Memory B cell (primary cell): ENCODE results near the gene CLDN5.

Experiments used
- ATAC-seq: fragments of 150-1000 bp; cut with Tn5 transposase; 2 replicates; pipeline ENCODE4 v1.10.0; 2021; ENCODE audit warnings: low read depth, mild to moderate bottlenecking, moderate library complexity
- DNase-seq, 2 donors: peaks; one replicate each; pipeline ENCODE4 v3.0.0; 2022; ENCODE audit warnings: low spot score in 2 of 2
- H3K27ac Mint-ChIP-seq: one replicate; pipeline ENCODE4 v1.8.0; 2022; ENCODE audit warnings: mild to moderate bottlenecking, moderate library complexity, mixed read lengths
- H3K27me3 Mint-ChIP-seq: one replicate; pipeline ENCODE4 v1.8.0; 2022; ENCODE audit warnings: mixed read lengths
- H3K36me3 Mint-ChIP-seq: one replicate; pipeline ENCODE4 v1.8.0; 2022; ENCODE audit warnings: mild to moderate bottlenecking, mixed read lengths
- H3K4me1 Mint-ChIP-seq: one replicate; pipeline ENCODE4 v1.8.0; 2022; ENCODE audit warnings: mixed read lengths
- H3K4me3 Mint-ChIP-seq: one replicate; pipeline ENCODE4 v1.8.0; 2022; ENCODE audit warnings: mild to moderate bottlenecking, moderate library complexity, mixed read lengths
- H3K9me3 Mint-ChIP-seq: one replicate; pipeline ENCODE4 v1.8.0; 2022; ENCODE audit warnings: mixed read lengths

The CLDN5 gene

GRCh38 chr22:19479355-19480172 is 44.6 kb downstream of the CLDN5 start, which contains the start of gene CDC45:
Gene CDC45, plus strand, starts transcription at chr22:19479920. Its CDS starts 49 bp downstream, at chr22:19479969.
- H3K27ac Mint-ChIP-seq = peak within 1 kb of the TSS; percentile 100
- peaks cover 3% of the 10 kb centered on the region for H3K36me3 Mint-ChIP-seq
- peak within 1 kb of the TSS; percentile 97 for H3K4me3 Mint-ChIP-seq
- H3K27me3 Mint-ChIP-seq = no peaks in the 10 kb centered on the region
- H3K4me1 Mint-ChIP-seq = peaks cover 25% of the 10 kb centered on the region
- ATAC-seq (peak; percentile 90), DNase-seq (peak; percentile 80 to 91)
- H3K9me3 Mint-ChIP-seq = no peaks in the 10 kb centered on the region

- DNase-seq (peak; percentile 76 to 80), ATAC-seq (peak; percentile 55)
- Mint-ChIP-seq H3K9me3 (no peaks in the 10 kb centered on the region), H3K27ac (peak within 1 kb of the TSS; percentile 100), H3K27me3 (no peaks in the 10 kb centered on the region), H3K36me3 (peaks cover 4% of the 10 kb centered on the region), H3K4me3 (peak within 1 kb of the TSS; percentile 97), H3K4me1 (peaks cover 26% of the 10 kb centered on the region)
Measured at GRCh38 chr22:19478901-19479354, 45.3 kb downstream of the CLDN5 start, which contains the start of gene UFD1. Gene UFD1, minus strand, starts transcription at chr22:19479193. Its CDS starts 108 bp downstream, at chr22:19479085.

DNA sequence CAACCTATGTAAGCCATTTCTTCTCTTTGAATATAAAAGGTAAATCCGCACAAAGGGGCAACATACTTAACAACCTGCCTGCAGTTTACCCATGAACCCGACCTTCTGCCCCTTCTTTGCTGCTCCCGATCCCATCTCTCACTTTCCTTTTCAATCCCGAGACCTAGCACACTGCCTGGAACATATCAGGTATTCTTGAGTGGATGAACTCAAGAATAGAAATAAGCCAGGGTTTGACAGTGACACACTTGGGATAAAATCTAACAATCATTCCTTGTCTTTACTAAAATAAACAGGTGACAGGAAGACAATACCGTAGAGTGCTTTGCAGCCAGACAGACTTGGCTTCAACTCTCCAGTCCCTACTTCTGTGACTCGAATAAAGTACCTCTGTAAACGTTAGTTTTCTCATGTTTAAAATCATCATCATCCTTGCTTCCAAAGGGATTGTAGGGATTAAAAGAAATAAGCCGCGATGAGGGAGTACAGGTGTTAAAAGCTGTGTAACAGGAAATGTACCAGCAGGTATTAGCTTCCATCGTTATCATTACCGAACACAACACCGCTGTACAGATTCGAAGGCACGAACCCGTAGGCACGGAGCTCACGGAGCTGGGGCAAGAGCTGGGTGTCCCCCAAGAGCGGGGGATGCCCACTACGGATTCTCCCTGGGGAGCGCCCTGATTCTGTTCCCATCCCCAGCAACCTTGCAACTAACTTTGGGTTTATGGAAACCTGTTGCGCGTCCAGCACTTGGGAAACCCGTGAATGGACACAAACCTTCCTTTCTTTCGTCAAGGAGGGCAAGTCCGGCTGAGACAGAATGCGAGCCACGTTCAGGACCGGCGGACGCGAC is 45.9 kb downstream of the CLDN5 start:
- H3K27me3 Mint-ChIP-seq = no peaks in the 10 kb centered on the region
- DNase-seq = no peak
- ATAC-seq = no peak
- H3K36me3 Mint-ChIP-seq = peaks cover 7% of the 10 kb centered on the region
- peak overlapping the region; percentile 100 for H3K27ac Mint-ChIP-seq
- H3K4me1 Mint-ChIP-seq = peaks cover 29% of the 10 kb centered on the region
- H3K4me3 Mint-ChIP-seq = peak overlapping the region; percentile 97
- H3K9me3 Mint-ChIP-seq = no peaks in the 10 kb centered on the region

GRCh38 chr22:19477321-19478044 is 46.7 kb downstream of the CLDN5 start:
- no peaks in the 10 kb centered on the region for H3K9me3 Mint-ChIP-seq
- peaks cover 7% of the 10 kb centered on the region for H3K36me3 Mint-ChIP-seq

GRCh38 chr22:19476023-19476422 is 48.2 kb downstream of the CLDN5 start:
- H3K27me3 Mint-ChIP-seq = no peaks in the 10 kb centered on the region
- peaks cover 29% of the 10 kb centered on the region for H3K4me1 Mint-ChIP-seq
- H3K27ac Mint-ChIP-seq = no peak overlapping the region
- no peak overlapping the region for H3K4me3 Mint-ChIP-seq
- no peak for ATAC-seq
- H3K9me3 Mint-ChIP-seq = no peaks in the 10 kb centered on the region
- H3K36me3 Mint-ChIP-seq = peaks cover 10% of the 10 kb centered on the region
- no peak for DNase-seq

More at GRCh38 chr22:19477321-19478044, 46.7 kb downstream of the CLDN5 start:
- Mint-ChIP-seq H3K27ac (peak overlapping the region; percentile 100), H3K4me3 (peak overlapping the region; percentile 97), H3K4me1 (peaks cover 29% of the 10 kb centered on the region), H3K27me3 (no peaks in the 10 kb centered on the region)
- DNase-seq (no peak), ATAC-seq (no peak)

DNA sequence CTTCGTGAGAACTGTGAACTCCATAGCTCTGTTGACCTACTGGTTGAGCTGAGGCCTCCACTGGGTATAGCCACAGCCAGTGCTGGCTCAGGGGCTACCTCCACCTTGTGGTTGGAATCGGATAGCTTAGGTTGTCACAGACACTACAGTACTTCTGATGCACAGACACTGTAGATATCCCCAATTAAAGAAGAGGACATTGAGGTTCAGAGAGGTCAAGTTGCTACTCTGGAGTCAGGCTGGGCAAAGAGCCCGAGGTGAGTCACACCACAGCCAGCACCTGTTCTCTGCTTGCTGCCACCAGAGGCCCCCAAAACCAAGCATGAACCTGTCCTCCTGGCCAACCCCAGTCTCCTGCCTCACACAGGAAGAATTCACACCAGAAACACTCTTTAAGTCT is 50.6 kb downstream of the CLDN5 start:
- no peak for ATAC-seq
- peaks cover 28% of the 10 kb centered on the region for H3K4me1 Mint-ChIP-seq
- H3K4me3 Mint-ChIP-seq = no peak overlapping the region
- H3K36me3 Mint-ChIP-seq = peaks cover 21% of the 10 kb centered on the region
- DNase-seq = no peak
- no peak overlapping the region for H3K27ac Mint-ChIP-seq
- H3K27me3 Mint-ChIP-seq = no peaks in the 10 kb centered on the region
- H3K9me3 Mint-ChIP-seq = no peaks in the 10 kb centered on the region
